Karpas-422 (cell line): Measurements from ENCODE around the gene FCGR2B. TPM values are rescaled to one million over a fixed set of nuclear protein-coding genes. Genes with fewer than 3 reads are reported as not detected.
"Not testable (repeated sequence)": the region's sequence is repeated elsewhere in the genome, so short reads cannot be mapped to it uniquely, and the experiment has no call there.

ENCODE experiments used
- DNase-seq: peaks from one replicate; pipeline ENCODE4 v3.0.0-alpha.2; 2015
- H2AFZ ChIP-seq: fragments of 200-600 bp; sonication (generic); 2 replicates; pipeline ENCODE4 v1.6.1; 2014; ENCODE audit warnings: antibody characterized with exemption, low read length, mixed read lengths
- H3K27ac ChIP-seq: fragments of 200-600 bp; sonication (generic); 2 replicates; pipeline ENCODE4 v1.5.1; 2014; ENCODE audit warnings: mild to moderate bottlenecking, low read length, moderate library complexity
- H3K27me3 ChIP-seq: fragments of 200-600 bp; sonication (generic); 2 replicates; pipeline ENCODE4 v1.6.1; 2014; ENCODE audit warnings: low read length, mixed read lengths
- H3K36me3 ChIP-seq: fragments of 200-600 bp; sonication (generic); 2 replicates; pipeline ENCODE4 v1.6.1; 2014; ENCODE audit warnings: low read length, mixed read lengths; ENCODE audit not compliant: insufficient read depth
- H3K4me1 ChIP-seq: fragments of 200-600 bp; sonication (generic); 2 replicates; pipeline ENCODE4 v1.6.1; 2014; ENCODE audit warnings: mild to moderate bottlenecking, low read length, mixed read lengths
- H3K4me2 ChIP-seq: fragments of 200-600 bp; sonication (generic); 2 replicates; pipeline ENCODE4 v1.6.1; 2014; ENCODE audit warnings: low read length, low read depth, mild to moderate bottlenecking; ENCODE audit not compliant: poor library complexity, severe bottlenecking
- H3K4me3 ChIP-seq: fragments of 200-600 bp; sonication (generic); 2 replicates; pipeline ENCODE4 v1.5.1; 2014; ENCODE audit warnings: mild to moderate bottlenecking, antibody characterized with exemption, low read length, mixed read lengths
- H3K79me2 ChIP-seq: fragments of 200-600 bp; sonication (generic); 2 replicates; pipeline ENCODE4 v1.6.1; 2014; ENCODE audit warnings: mild to moderate bottlenecking, low read length, mixed read lengths
- H3K9ac ChIP-seq: fragments of 200-600 bp; sonication (generic); 2 replicates; pipeline ENCODE4 v1.6.0; 2014; ENCODE audit warnings: low read length
- H3K9me2 ChIP-seq: fragments of 200-600 bp; sonication (generic), shearing (Covaris generic); replicated peaks from 2 replicates; pipeline ENCODE4 v1.6.0; 2014; ENCODE audit warnings: mild to moderate bottlenecking, low read length, moderate library complexity; ENCODE audit not compliant: insufficient read depth
- H3K9me3 ChIP-seq: fragments of 300-700, 200-600 bp; sonication (generic); 2 replicates; pipeline ENCODE4 v1.6.1; 2014; ENCODE audit warnings: low read length, mixed read lengths
- H4K20me1 ChIP-seq: fragments of 200-600 bp; sonication (generic); 2 replicates; pipeline ENCODE4 v1.6.1; 2014; ENCODE audit warnings: mild to moderate bottlenecking, antibody characterized with exemption, low read length, low read depth; ENCODE audit not compliant: insufficient read depth
- total RNA-seq: library from RNA; depleted of rRNA; stranded (reverse); fragments of >200 nt; shearing (Covaris generic); gene quantifications from 2 replicates; pipeline ENCODE4 v1.2.3, GENCODE V29; 2014; ENCODE audit warnings: low replicate concordance

Gene FCGR2B
- total RNA-seq, 1 experiment from 2014 or later: 581 TPM

DNA sequence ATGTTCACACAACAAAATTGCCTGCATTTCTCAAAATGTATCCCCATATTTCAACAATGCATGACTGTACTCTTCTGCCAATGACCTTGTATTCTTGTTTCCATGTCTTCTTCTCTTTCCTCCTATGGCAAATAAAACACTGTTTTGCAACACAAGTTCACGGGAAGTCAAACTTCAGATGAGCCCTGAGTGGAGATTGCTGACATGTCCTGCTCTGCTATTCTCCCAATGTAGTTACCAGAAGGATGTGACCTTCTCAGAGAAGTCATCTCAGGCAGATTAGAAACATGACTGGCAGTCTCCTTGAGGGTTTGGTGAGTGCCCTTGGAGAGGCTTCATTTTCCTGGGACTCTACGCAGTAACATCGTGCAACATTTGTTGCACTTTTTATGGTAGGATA, 15.6 kb downstream of the FCGR2B start:
- Histone ChIP-seq H4K20me1 (no peaks in the 10 kb centered on the region), H3K27me3 (no peaks in the 10 kb centered on the region), H3K9ac (no peak overlapping the region), H3K36me3 (peaks cover 29% of the 10 kb centered on the region), H2AFZ (no peak overlapping the region), H3K79me2 (no peaks in the 10 kb centered on the region), H3K4me3 (no peak overlapping the region), H3K9me2 (no peaks in the 10 kb centered on the region), H3K27ac (0 out of 2 replicates have a peak overlapping the region, but pooled peaks have one; percentile 2), H3K4me1 (peaks cover 14% of the 10 kb centered on the region), H3K9me3 (no peaks in the 10 kb centered on the region), H3K4me2 (no peak overlapping the region)
- peak; percentile 43 for DNase-seq

- no peaks in the 10 kb centered on the region for H3K9me3 ChIP-seq
- no peak overlapping the region for H3K9ac ChIP-seq
- H3K27me3 ChIP-seq: no peaks in the 10 kb centered on the region
- no peak overlapping the region for H3K4me2 ChIP-seq
- no peaks in the 10 kb centered on the region for H4K20me1 ChIP-seq
- H3K79me2 ChIP-seq: no peaks in the 10 kb centered on the region
- H3K4me3 ChIP-seq: no peak overlapping the region
- peaks cover 21% of the 10 kb centered on the region for H3K4me1 ChIP-seq
- H3K36me3 ChIP-seq: peaks cover 19% of the 10 kb centered on the region; the same call in 1 of the 2 replicates
- H3K9me2 ChIP-seq: no peaks in the 10 kb centered on the region
- peak overlapping the region; percentile 38; the same call in 1 of the 2 replicates for H3K27ac ChIP-seq
- H2AFZ ChIP-seq: no peak overlapping the region
- peak; percentile 57 for DNase-seq
These were observed 18.9 kb downstream of the FCGR2B start for GRCh38 chr1:161681879-161682278.

DNA sequence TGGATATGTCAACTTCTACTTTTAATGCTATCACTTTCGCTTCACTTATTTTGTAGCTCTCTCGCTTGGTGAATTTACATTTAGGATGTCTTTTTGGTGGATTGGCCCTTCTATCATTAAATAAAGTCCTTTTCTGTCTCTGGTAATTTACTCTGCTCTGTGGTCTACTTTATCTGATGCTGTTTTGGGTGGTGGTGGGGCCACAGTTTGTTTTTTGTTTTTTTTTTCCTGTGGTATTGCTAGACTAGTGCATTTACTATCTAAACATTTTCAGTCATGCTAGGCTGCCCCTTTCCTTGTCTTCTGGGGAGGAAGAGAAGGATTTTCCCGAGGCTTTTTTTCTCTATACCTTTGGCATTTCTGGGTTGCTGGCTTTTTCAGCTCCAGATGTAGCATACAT, 26.0 kb downstream of the FCGR2B start:
- Histone ChIP-seq H3K4me1 (peaks cover 17% of the 10 kb centered on the region), H3K9me2 (no peaks in the 10 kb centered on the region), H3K27ac (peak overlapping the region; percentile 80), H3K9me3 (no peaks in the 10 kb centered on the region), H3K36me3 (no peaks in the 10 kb centered on the region), H3K4me2 (peak overlapping the region; percentile 75), H4K20me1 (no peaks in the 10 kb centered on the region), H3K27me3 (no peaks in the 10 kb centered on the region), H3K9ac (peak overlapping the region; percentile 59), H3K4me3 (peak overlapping the region; percentile 53), H3K79me2 (no peaks in the 10 kb centered on the region), H2AFZ (peak overlapping the region; percentile 32)
- peak; percentile 78 for DNase-seq

DNA sequence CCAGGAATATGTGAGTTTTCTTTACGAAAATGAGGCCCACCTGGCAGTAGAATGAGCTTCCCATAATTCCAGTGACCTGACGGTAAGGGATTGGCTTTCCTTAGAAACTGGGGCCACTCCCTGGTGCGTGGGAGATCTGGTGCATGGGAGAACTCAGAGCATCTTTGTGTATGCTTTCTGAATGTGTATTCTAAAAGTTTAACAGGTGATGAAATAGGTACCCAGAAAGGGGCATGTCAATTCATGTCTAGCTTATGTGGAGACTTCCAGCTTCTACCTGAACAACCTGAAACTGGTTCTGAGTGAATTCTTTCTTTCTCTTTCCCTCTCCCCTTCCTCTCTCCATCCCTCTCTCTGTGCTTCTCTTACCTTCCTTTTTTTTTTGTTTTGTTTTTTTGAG, 28.9 kb downstream of the FCGR2B start:
- Histone ChIP-seq H3K4me3 (no peak overlapping the region), H3K36me3 (no peaks in the 10 kb centered on the region), H3K27me3 (no peaks in the 10 kb centered on the region), H3K4me2 (no peak overlapping the region), H3K79me2 (no peaks in the 10 kb centered on the region), H3K4me1 (peaks cover 15% of the 10 kb centered on the region), H3K9me3 (no peaks in the 10 kb centered on the region), H3K9me2 (no peaks in the 10 kb centered on the region), H3K27ac (no peak overlapping the region), H4K20me1 (no peaks in the 10 kb centered on the region), H2AFZ (no peak overlapping the region), H3K9ac (no peak overlapping the region)
- no peak for DNase-seq

DNA sequence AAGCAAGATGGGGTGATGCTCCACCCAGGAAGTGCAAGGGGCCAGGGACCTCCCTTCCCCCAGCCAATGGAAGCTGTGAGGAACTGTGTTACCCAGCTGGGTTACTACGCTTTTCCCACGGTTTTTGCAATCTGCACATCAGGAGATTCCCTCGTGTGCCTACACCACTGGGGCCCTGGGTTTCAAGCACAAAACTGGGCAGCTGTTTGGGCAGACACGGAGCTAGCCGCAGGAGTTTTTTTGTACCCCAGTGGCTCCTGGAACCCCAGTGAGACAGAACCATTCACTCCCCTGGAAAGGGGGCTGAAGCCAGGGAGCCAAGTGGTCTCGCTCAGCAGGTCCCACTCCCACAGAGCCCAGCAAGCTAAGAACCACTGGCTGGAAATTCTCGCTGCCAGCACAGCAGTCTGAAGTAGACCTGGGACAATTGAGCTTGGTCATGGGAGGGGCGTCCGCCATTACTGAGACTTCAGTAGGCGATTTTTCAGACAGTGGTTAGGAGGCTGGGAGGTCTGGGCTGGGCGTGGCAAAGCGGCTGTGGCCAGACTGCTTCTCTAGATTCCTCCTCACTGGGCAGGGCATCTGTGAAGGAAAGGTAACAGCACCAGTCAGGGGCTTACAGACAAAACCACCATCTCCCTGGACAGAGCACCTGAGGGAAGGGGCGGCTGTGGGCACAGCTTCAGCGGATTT, 30.2 kb downstream of the FCGR2B start:
- H3K27me3 ChIP-seq, H3K4me2 ChIP-seq, DNase-seq, H3K36me3 ChIP-seq, H3K27ac ChIP-seq, H3K9ac ChIP-seq, H3K79me2 ChIP-seq, H3K9me3 ChIP-seq, H3K4me3 ChIP-seq, H3K9me2 ChIP-seq, H4K20me1 ChIP-seq, H2AFZ ChIP-seq: not testable (repeated sequence)
- peaks cover 14% of the 10 kb centered on the region for H3K4me1 ChIP-seq

- H3K9me2 ChIP-seq, DNase-seq, H3K27ac ChIP-seq, H3K79me2 ChIP-seq, H3K4me1 ChIP-seq, H3K4me2 ChIP-seq, H3K36me3 ChIP-seq, H3K4me3 ChIP-seq, H4K20me1 ChIP-seq, H3K9ac ChIP-seq, H2AFZ ChIP-seq, H3K9me3 ChIP-seq, H3K27me3 ChIP-seq: not testable (repeated sequence)
These were observed 35.4 kb downstream of the FCGR2B start for GRCh38 chr1:161698302-161698701.

DNA sequence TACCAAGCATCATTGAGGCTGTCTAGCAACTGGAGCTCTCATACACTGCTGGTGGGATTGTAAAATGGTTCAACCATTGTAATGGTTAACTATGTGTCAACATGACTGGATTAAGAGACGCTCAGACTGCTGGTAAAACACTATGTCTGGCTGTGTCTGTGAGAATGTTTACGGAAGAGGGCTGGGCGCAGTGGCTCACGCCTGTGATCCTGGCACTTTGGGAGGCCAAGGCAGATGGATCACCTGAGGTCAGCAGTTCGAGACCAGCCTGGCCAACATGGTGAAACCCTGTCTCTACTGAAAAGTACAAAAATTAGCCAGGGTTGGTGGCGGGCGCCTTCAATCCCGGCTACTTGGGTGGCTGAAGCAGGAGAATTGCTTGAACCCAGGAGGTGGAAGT, 39.3 kb downstream of the FCGR2B start:
- Histone ChIP-seq H3K9ac (no peak overlapping the region), H2AFZ (no peak overlapping the region), H3K79me2 (peaks cover under 1% of the 10 kb centered on the region; the same call in 1 of the 2 replicates), H3K4me2 (no peak overlapping the region), H3K9me3 (no peaks in the 10 kb centered on the region), H3K4me3 (no peak overlapping the region), H4K20me1 (no peaks in the 10 kb centered on the region), H3K4me1 (peaks cover 45% of the 10 kb centered on the region), H3K27me3 (no peaks in the 10 kb centered on the region), H3K9me2 (no peaks in the 10 kb centered on the region), H3K36me3 (no peaks in the 10 kb centered on the region), H3K27ac (no peak overlapping the region)
- DNase-seq: no peak

- no peak overlapping the region for H2AFZ ChIP-seq
- H3K4me2 ChIP-seq: peak overlapping the region; percentile 81
- no peaks in the 10 kb centered on the region for H3K9me3 ChIP-seq
- H3K4me3 ChIP-seq: no peak overlapping the region; the same call in 1 of the 2 replicates
- no peaks in the 10 kb centered on the region for H3K27me3 ChIP-seq
- peak overlapping the region; percentile 95 for H3K27ac ChIP-seq
- H3K4me1 ChIP-seq: peaks cover 72% of the 10 kb centered on the region
- peaks cover 33% of the 10 kb centered on the region for H3K79me2 ChIP-seq
- H3K9ac ChIP-seq: peak overlapping the region; percentile 39
- DNase-seq: peak; percentile 100
- H3K36me3 ChIP-seq: peaks cover 10% of the 10 kb centered on the region
- no peaks in the 10 kb centered on the region for H3K9me2 ChIP-seq
- H4K20me1 ChIP-seq: no peaks in the 10 kb centered on the region
These were observed 42.6 kb downstream of the FCGR2B start for GRCh38 chr1:161705537-161705936.
